ENCODE results near the gene SLC17A9.

DNA sequence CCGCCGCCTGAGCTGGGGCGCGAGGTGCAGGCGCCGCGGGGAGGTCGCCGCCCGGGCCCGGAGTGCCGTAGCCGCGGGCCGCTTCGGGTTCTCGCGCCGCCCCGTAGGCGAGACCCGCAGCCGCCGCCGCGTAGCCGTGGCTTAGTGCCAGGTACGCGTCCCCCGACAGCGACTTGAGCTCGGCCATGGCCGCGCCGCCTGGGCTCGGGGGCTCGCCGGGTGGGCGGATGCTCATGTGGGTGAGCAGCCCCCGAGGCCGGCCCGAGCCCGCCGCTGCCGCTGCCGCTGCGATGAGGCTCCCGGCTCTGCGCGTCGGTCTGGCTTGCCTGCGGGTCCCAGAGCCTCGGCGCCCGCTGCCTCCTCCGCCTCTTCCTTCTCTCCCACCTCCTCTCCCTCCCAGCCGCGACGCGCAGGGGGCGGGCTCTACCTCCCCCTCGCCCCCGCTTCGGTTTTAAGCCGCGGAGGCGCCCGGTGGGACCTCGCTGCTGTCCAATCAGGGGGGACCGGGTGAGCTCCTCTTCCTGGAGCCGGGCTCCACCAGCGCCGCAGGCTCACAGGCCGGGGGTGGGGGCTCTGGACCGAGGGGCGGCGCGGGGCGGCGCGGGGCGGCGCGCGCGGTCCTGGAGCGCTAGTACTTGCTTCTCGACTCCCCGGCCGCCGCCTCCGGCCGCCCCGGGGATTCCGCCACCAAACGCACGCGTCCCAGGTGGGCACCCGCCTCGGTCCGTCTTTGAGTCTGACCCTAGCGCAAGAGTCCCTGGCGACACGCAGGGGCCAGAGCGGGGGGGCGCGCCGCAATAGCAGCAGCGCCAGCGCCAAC is 54.2 kb downstream of the SLC17A9 start, which contains the start of gene BHLHE23:
- TF ChIP-seq YY1 (IDR thresholded peaks at IDR 0.05; ENCODE audit: insufficient read depth, insufficient read length) (no peak), ZNF274 (IDR thresholded peaks at IDR 0.05; ENCODE audit: low read depth, low read length) (no peak)

Measured in NT2/D1 (cell line).